ENCODE data around the gene FAM200B. TPM values are rescaled to one million over a fixed set of nuclear protein-coding genes. Genes with fewer than 3 reads are reported as not detected.

Gene FAM200B
- total RNA-seq, 1 donor from 2014 or later = 42.1 TPM

DNA sequence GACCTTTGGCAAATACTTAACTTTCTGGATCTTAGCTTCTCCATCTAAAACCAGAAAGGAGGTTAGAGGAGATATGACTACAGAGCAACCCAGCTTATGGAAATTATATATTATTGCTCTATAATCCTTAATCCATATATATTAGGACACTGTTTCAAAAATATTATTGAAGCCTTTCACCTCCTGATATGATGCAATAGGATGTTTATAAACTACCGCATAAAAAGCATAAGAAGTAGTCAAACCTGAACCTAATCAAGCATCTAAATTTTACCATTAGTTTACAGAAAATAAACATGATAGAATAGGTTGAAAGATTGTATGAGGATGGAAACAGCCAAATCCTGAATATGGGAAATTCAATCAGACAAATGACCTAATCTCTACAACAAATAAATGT is 5.6 kb upstream of the FAM200B start:
- H3K27me3 ChIP-seq (ENCODE audit: control insufficient read depth, insufficient read depth, low read length) = no peaks in the 10 kb centered on the region
- TF ChIP-seq, protein P1, sequence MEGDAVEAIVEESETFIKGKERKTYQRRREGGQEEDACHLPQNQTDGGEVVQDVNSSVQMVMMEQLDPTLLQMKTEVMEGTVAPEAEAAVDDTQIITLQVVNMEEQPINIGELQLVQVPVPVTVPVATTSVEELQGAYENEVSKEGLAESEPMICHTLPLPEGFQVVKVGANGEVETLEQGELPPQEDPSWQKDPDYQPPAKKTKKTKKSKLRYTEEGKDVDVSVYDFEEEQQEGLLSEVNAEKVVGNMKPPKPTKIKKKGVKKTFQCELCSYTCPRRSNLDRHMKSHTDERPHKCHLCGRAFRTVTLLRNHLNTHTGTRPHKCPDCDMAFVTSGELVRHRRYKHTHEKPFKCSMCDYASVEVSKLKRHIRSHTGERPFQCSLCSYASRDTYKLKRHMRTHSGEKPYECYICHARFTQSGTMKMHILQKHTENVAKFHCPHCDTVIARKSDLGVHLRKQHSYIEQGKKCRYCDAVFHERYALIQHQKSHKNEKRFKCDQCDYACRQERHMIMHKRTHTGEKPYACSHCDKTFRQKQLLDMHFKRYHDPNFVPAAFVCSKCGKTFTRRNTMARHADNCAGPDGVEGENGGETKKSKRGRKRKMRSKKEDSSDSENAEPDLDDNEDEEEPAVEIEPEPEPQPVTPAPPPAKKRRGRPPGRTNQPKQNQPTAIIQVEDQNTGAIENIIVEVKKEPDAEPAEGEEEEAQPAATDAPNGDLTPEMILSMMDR (IDR thresholded peaks at IDR 0.05; ENCODE audit: insufficient read depth, low read length, poor library complexity, severe bottlenecking) = no peak
- no peaks in the 10 kb centered on the region for H3K36me3 ChIP-seq (ENCODE audit: control insufficient read depth, insufficient read depth, low read length)
- DNase-seq (ENCODE audit: low read depth) = no peak
- no peak overlapping the region for H3K4me3 ChIP-seq (ENCODE audit: low read depth, low read length)

DNA sequence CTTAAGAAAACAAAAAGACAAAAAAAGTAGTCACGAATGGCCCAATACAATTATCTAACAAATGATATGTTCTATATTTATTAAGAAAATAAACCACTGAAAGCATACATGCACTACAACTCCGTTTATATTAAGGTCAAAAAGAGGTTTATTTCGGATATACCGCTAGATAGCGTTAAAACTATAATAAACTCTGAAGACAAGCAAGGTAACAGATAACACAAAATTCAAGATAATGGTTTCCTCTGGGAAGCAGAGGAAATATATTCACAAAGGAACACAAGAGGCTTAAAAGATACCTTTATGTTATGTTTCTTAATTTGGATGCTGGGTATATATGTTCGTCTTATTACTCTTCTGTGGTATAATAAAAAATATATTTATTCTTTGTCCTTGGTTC is 4.7 kb upstream of the FAM200B start:
- TF ChIP-seq, protein P1 (IDR thresholded peaks at IDR 0.05; ENCODE audit: insufficient read depth, low read length, poor library complexity, severe bottlenecking) = no peak
- no peaks in the 10 kb centered on the region for H3K27me3 ChIP-seq (ENCODE audit: control insufficient read depth, insufficient read depth, low read length)
- no peak for DNase-seq (ENCODE audit: low read depth)
- no peaks in the 10 kb centered on the region for H3K36me3 ChIP-seq (ENCODE audit: control insufficient read depth, insufficient read depth, low read length)
- no peak overlapping the region for H3K4me3 ChIP-seq (ENCODE audit: low read depth, low read length)

DNA sequence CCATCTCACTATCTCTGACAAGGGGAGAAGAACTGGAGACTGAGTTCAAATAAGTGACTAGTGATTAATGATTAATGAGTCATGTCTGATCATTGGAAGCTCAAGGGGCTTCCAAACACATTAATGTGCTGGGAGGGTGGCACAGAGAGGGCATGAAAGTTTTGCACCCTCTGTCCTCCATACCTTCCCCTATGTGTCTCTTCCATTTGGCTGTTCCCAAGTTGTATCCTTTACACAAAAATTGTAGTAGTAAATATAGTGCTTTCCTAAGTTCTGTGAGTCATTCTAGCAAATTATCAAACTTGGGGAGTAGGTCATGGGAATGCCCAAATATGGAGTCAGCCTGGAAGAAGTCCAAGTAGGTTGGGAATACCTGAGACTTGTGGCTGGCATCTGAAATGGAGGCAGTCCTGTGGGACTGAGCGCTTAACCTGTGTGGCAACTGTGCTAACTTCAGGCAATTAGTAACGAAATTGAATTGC is 4.1 kb upstream of the FAM200B start:
- no peaks in the 10 kb centered on the region for H3K36me3 ChIP-seq (ENCODE audit: control insufficient read depth, insufficient read depth, low read length)
- no peak overlapping the region for H3K4me3 ChIP-seq (ENCODE audit: low read depth, low read length)
- DNase-seq (ENCODE audit: low read depth) = peak; percentile 96
- H3K27me3 ChIP-seq (ENCODE audit: control insufficient read depth, insufficient read depth, low read length) = no peaks in the 10 kb centered on the region
- TF ChIP-seq, protein P1 (IDR thresholded peaks at IDR 0.05; ENCODE audit: insufficient read depth, low read length, poor library complexity, severe bottlenecking) = no peak

DNA sequence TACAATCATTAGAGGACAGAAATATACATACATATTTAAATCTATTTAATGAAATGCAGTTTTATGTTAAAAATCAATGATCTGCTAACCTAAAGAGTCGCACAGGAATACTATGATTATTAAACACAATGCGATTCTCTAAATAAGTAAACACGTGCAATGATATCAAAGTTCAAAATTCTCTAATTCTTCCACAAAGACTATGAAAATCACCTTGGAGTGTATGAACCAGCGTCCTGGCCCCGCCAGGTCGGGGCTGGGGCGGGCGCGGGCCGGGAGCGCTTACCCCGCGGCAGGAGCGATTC is 608 bp upstream of the FAM200B start:
- Histone ChIP-seq H3K36me3 (ENCODE audit: control insufficient read depth, insufficient read depth, low read length) (peaks cover 2% of the 10 kb centered on the region), H3K4me3 (ENCODE audit: low read depth, low read length) (peak overlapping the region; percentile 93), H3K27me3 (ENCODE audit: control insufficient read depth, insufficient read depth, low read length) (no peaks in the 10 kb centered on the region)
- TF ChIP-seq, protein P1 (IDR thresholded peaks at IDR 0.05; ENCODE audit: insufficient read depth, low read length, poor library complexity, severe bottlenecking) = no peak
- no peak for DNase-seq (ENCODE audit: low read depth)

DNA sequence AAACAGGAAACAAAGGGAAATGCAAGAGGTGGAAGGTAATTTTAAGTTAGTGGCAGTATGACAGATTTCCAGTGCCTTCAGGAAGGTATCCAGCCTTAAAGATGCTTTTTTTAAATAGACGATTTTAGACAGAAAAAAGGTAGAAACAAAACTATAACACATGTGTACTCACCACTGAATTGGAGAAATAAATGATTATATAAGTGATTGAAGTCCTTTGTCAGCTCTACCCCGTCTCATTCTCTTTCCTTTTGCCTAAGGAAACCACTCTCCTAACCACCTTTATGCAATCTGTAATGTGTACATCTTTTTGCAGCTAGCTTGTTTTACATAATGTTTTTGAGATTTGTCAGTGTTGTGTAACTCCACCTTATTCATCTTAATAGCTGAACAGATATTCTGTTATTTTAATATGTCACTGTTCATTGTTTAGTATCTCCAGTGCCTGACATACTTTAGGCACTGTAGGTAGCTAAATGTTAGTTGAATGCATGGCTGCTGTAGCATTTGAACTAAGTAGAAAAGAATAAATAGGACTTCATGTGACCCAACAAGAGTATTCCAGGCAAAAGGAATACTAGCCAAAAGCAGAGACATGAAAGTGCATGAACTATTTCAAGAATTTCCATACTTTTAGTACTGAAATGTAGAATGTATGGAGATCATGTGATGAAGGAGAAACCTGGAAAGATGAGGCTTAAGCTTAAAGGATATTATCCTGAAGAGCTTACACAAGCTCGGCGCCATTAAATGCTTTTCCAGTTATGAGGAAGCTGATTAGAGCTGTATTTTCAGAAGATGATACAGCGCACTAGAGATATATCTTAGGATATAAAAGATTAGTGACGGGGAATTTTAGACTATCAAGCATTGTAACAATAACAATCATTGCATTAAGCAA is 865 bp downstream of the FAM200B start:
- no peak for DNase-seq (ENCODE audit: low read depth)
- peaks cover 2% of the 10 kb centered on the region for H3K36me3 ChIP-seq (ENCODE audit: control insufficient read depth, insufficient read depth, low read length)
- H3K4me3 ChIP-seq (ENCODE audit: low read depth, low read length) = peak overlapping the region; percentile 93
- no peaks in the 10 kb centered on the region for H3K27me3 ChIP-seq (ENCODE audit: control insufficient read depth, insufficient read depth, low read length)
- TF ChIP-seq, protein P1 (IDR thresholded peaks at IDR 0.05; ENCODE audit: insufficient read depth, low read length, poor library complexity, severe bottlenecking) = no peak

DNA sequence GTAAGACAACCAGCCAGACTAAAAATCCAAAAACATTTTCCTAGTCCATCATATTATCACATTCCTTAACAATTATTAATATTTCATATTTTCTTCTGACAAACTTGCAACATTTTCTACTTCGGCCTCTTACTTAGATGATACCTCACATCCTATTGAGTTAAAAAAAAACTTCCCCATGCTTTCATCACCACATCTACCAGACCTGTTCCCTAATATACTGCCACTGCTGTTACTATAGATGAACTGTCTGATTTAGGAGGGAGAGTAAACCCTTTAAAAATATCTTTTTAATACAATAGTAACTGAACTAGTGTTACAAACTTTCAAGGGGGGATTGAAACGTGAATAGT is 1.5 kb downstream of the FAM200B start:
- peak overlapping the region; percentile 93 for H3K4me3 ChIP-seq (ENCODE audit: low read depth, low read length)
- TF ChIP-seq, protein P1 (IDR thresholded peaks at IDR 0.05; ENCODE audit: insufficient read depth, low read length, poor library complexity, severe bottlenecking) = no peak
- DNase-seq (ENCODE audit: low read depth) = no peak
- no peaks in the 10 kb centered on the region for H3K27me3 ChIP-seq (ENCODE audit: control insufficient read depth, insufficient read depth, low read length)
- H3K36me3 ChIP-seq (ENCODE audit: control insufficient read depth, insufficient read depth, low read length) = peaks cover 2% of the 10 kb centered on the region
